GM18870 (cell line): ENCODE data around the gene ORC3.
"Not testable (repeated sequence)": the region's sequence is repeated elsewhere in the genome, so short reads cannot be mapped to it uniquely, and the experiment has no call there.

ENCODE experiments used
- ATAC-seq: cut with Tn5 transposase; IDR thresholded peaks from one replicate; pipeline ENCODE4 v1.9.1; 2021; ENCODE audit warnings: moderate library complexity; ENCODE audit not compliant: unreplicated experiment

ORC3 gene

GRCh38 chr6:87590990-87591389, 1.1 kb downstream of the ORC3 start:
- no peak for ATAC-seq

- ATAC-seq: no peak
These were observed 10.6 kb downstream of the ORC3 start for GRCh38 chr6:87600576-87600975.

DNA sequence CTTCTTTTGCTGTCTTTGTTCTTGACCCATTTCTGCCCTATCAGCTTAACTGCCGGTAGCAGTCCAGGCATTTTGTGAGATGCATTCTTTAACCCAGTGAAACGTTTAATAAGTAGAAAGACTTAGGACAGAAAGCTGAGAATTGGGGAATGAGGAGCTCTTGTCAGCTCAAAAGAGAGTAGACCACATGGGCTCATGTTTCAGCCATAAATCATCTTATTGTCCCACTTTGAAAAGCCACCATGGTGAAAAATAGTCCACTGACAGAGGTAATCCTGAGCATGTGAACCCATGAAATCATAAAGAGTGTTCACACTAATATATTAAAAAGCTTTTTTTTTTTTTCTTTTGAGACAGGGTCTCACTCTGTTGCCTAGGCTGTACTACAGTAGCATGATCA, 16.3 kb downstream of the ORC3 start:
- ATAC-seq: no peak

GRCh38 chr6:87608802-87609201, 18.9 kb downstream of the ORC3 start:
- ATAC-seq: no peak

GRCh38 chr6:87613018-87613417, 23.1 kb downstream of the ORC3 start:
- not testable (repeated sequence) for ATAC-seq

DNA sequence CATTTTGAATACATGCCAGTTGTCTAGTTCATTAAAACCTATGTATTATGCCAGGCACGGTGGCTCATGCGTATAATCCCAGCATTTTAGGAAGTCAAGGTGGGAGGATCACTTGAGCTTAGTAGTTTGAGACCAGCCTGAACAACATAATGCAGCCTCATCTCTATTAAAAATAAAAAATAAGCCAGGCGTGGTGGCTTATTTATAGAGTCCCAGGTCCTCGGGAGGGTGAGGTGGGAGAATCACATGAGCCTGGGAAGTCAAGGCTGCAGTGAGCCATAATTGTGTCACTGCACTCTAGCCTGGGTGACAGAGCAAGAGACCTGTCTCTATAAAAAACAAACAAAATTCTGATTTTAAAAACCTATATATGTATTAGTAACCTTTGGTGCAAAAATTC, 27.5 kb downstream of the ORC3 start:
- ATAC-seq: no peak

DNA sequence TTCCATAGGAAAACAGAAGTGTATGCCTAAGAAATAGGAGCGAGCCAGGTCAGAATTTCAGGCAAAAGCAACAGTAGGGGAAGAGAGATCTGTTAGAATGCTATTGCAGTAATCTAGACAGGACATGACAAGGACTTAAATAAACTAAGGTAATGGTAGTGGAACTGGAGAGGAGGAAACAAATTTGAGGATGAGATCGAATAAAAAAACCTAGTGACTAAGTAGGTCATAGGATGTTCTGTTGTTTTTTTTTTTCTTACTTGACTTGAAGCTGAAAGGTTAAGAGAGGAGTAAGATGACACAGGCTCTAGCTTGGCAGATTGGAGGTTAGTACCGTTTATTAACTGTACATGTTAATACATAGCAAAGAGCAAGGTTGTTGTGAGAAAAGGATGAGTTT, 28.6 kb downstream of the ORC3 start:
- ATAC-seq: no peak

GRCh38 chr6:87623248-87623647, 33.3 kb downstream of the ORC3 start:
- no peak for ATAC-seq

DNA sequence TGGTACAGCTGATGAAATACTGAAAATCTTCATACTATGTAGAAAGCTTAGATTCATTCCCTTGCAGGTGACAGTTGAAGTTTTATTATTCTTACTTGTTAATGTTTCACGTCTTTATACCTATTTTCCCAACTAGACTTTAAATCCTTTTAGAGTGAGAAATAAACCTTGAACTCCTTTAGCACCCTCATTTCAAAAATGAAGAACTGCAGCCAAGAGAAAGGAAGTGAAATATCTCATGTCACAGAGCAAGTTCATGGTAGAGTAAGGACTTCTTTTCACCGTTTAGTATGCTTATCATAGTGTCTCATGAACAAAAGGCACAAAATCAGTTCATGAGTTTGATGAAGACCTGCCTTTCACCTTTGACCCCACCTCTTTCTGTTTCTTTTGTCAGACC, 38.5 kb downstream of the ORC3 start:
- ATAC-seq: no peak

- ATAC-seq: no peak
These were observed 38.9 kb downstream of the ORC3 start for GRCh38 chr6:87628881-87629280.

DNA sequence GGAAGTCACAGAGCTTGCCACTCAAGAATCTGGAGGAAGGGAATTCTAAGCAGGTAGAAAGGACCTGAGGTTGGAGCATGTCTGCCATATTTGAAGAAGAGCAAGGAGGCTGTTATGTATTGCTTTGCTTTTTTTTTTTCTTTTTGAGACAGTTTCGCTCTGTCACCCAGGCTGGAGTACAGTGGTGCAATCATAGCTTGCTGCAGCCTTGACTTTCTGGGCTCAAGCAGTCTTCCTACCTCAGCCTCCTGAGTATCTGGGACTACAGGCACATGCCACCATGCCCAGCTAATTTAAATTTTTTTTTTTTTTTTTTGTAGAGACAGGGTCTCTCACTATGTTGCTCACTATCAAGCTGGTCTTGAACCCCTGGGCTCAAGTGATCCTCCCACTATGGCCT, 40.8 kb downstream of the ORC3 start:
- ATAC-seq: no peak

DNA sequence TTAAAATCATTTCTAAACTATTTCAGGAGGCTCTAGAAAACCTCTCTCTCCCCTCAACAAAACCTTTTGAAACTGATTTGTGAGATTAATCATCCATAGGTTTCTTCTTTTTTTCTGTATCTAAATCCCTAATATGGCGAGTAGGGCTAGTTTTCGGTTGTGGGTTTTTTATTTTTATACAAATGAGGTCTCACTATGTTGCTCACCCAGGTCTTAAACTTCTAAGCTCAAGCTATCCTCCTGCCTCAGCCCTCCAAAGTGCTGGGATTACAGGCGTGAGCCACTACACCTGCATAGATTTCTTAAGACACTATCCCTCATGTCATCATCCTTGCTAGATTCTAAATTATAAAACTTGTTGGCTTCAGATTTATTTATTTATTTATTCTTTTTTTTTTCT, 43.9 kb downstream of the ORC3 start:
- ATAC-seq: no peak

GRCh38 chr6:87636315-87636714, 46.4 kb downstream of the ORC3 start:
- ATAC-seq: no peak

- no peak for ATAC-seq
These were observed 47.2 kb downstream of the ORC3 start for GRCh38 chr6:87637106-87637505.

DNA sequence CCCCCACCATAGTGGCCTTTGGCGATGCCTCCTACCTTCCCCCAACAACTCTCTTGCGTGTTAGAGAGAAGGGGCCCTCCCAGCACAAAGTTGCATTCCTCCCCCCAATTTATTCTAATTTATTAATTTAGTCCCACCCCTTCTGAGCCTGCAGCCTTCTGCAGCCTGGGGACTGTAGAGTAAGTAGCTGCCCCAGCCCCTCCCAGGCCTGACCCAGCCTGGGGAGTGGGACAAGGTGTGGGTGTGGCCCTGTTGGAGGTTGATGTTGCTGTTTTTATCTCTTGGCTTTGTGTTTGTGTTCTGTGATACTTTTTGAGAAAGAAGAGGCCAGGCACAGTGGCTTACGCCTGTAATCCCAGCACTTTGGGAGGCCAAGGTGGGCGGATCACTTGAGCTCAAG, 49.4 kb downstream of the ORC3 start:
- ATAC-seq: no peak

GRCh38 chr6:87641065-87641692, 51.2 kb downstream of the ORC3 start:
- no peak for ATAC-seq

- no peak for ATAC-seq
These were observed 55.1 kb downstream of the ORC3 start for GRCh38 chr6:87645080-87645479.

DNA sequence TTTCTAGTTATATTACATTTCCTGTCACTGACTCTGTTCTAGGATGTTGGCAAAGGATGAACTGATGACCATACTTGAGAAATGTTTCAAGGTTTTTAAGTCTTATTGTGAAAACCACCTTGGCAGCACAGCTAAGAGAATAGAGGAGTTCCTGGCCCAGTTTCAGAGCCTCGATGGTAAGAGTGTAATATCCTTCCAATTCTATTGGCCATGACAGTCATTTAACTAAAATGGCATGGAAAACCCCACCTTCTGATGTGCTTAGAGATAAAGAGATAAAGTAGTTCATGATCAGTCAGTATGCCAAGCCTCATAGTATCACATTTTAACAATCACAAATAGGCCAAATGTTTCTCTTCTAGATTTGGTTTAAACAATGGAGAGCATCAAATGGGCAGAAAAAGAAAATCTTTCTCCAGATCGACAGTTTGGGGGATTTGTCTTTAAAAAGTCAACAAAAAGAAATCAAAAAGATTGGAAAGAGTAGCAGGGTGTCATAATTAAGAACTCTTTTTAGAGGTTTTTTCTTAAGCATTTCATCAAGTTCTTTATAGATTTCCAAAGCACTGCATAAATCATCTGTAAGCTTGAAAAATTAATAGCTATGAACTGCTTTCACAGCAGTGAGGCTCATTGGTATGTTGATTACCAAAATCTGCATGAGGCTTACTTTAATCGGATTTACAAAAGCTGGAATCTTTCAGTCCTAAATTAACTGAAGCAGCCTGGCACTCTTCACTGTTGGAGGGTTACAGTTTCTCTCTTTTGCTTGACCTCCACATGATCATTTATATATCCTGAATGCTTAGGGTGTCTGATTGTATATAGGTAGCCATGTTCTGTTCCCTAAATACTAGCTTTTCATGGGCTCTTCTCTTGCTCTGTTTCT, 63.4 kb downstream of the ORC3 start:
- no peak for ATAC-seq

- no peak for ATAC-seq
These were observed 64.2 kb downstream of the ORC3 start for GRCh38 chr6:87654122-87654521.

GRCh38 chr6:87654875-87655454, 65.0 kb downstream of the ORC3 start:
- ATAC-seq: no peak

DNA sequence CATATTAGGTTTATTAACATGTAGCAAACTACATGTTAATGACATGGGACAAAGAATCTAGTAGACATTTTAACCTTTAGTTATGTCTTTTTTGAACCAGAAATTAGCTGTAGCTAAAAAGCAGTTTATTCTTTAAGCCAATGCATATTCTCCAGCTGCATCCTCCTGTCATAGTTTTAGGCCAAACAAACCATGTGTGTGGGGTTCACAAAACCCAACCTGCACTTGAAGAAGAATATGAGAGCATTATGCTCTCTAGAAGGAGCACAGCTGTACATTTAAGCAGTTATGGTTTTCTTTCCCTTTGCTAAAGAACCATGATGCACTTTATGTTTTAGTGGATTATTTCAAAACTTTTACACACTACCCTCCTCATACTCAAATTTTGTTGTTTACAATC, 65.9 kb downstream of the ORC3 start:
- ATAC-seq: no peak

- ATAC-seq: peak; percentile 86
These were observed 66.9 kb downstream of the ORC3 start for GRCh38 chr6:87656857-87657256.
